ENCODE measurements around the gene PTPRN2.
"Not testable (repeated sequence)": the region's sequence is repeated elsewhere in the genome, so short reads cannot be mapped to it uniquely, and the experiment has no call there.

PTPRN2 gene

GRCh38 chr7:157574914-157575586 is 1012.6 kb downstream of the PTPRN2 start:
- DNase-seq (ENCODE audit: low spot score), result no peak

GRCh38 chr7:157574120-157574825 is 1013.4 kb downstream of the PTPRN2 start:
- no peak for DNase-seq (ENCODE audit: low spot score)

GRCh38 chr7:157573244-157573643 is 1014.4 kb downstream of the PTPRN2 start:
- no peak for DNase-seq (ENCODE audit: low spot score)

GRCh38 chr7:157572622-157573021 is 1015.0 kb downstream of the PTPRN2 start:
- no peak for DNase-seq (ENCODE audit: low spot score)

- DNase-seq (ENCODE audit: low spot score), result no peak
These were observed 1017.0 kb downstream of the PTPRN2 start for GRCh38 chr7:157570531-157571200.

GRCh38 chr7:157569967-157570366 is 1017.7 kb downstream of the PTPRN2 start:
- no peak for DNase-seq (ENCODE audit: low spot score)

GRCh38 chr7:157568770-157569584 is 1018.6 kb downstream of the PTPRN2 start:
- DNase-seq (ENCODE audit: low spot score), result no peak

GRCh38 chr7:157568106-157568769 is 1019.4 kb downstream of the PTPRN2 start:
- DNase-seq (ENCODE audit: low spot score), result no peak

GRCh38 chr7:157567666-157568065 is 1020.0 kb downstream of the PTPRN2 start:
- no peak for DNase-seq (ENCODE audit: low spot score)

GRCh38 chr7:157566631-157567006 is 1021.0 kb downstream of the PTPRN2 start:
- DNase-seq (ENCODE audit: low spot score), result no peak

GRCh38 chr7:157565981-157566630 is 1021.5 kb downstream of the PTPRN2 start:
- no peak for DNase-seq (ENCODE audit: low spot score)

GRCh38 chr7:157565201-157565626 is 1022.4 kb downstream of the PTPRN2 start:
- DNase-seq (ENCODE audit: low spot score), result no peak

GRCh38 chr7:157564517-157565177 is 1023.0 kb downstream of the PTPRN2 start:
- DNase-seq (ENCODE audit: low spot score), result no peak

- DNase-seq (ENCODE audit: low spot score), result not testable (repeated sequence)
These were observed 1024.0 kb downstream of the PTPRN2 start for GRCh38 chr7:157563467-157564135.

- not testable (repeated sequence) for DNase-seq (ENCODE audit: low spot score)
These were observed 1024.9 kb downstream of the PTPRN2 start for GRCh38 chr7:157562522-157563398.

- DNase-seq (ENCODE audit: low spot score), result no peak
These were observed 1025.7 kb downstream of the PTPRN2 start for GRCh38 chr7:157561816-157562410.

- DNase-seq (ENCODE audit: low spot score), result no peak
These were observed 1026.2 kb downstream of the PTPRN2 start for GRCh38 chr7:157561523-157561785.

- no peak for DNase-seq (ENCODE audit: low spot score)
These were observed 1026.7 kb downstream of the PTPRN2 start for GRCh38 chr7:157560710-157561522.

Data from D341Med (cell line).